ENCODE data around the gene BABAM2.

The BABAM2 gene

DNA sequence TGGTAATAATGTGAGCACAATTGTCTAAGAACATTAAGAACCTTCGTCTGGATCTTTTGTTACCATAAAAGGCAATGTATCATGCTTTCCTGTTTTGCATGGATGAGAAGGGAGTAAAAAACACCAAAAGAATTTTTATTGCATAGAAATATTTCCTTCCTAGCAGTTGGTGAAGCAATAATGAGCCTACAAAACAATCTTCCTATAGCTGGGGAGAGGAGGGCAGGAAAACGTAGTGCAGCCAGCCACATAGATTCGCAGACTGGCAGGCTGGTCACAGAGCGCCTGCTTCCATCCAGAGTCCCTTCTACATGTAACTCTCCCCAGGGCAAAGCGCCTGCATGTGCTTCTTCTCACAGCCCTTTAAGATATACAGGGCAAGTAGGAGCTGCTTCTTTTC, 190.4 kb downstream of the BABAM2 start:
- TF ChIP-seq, protein P1, sequence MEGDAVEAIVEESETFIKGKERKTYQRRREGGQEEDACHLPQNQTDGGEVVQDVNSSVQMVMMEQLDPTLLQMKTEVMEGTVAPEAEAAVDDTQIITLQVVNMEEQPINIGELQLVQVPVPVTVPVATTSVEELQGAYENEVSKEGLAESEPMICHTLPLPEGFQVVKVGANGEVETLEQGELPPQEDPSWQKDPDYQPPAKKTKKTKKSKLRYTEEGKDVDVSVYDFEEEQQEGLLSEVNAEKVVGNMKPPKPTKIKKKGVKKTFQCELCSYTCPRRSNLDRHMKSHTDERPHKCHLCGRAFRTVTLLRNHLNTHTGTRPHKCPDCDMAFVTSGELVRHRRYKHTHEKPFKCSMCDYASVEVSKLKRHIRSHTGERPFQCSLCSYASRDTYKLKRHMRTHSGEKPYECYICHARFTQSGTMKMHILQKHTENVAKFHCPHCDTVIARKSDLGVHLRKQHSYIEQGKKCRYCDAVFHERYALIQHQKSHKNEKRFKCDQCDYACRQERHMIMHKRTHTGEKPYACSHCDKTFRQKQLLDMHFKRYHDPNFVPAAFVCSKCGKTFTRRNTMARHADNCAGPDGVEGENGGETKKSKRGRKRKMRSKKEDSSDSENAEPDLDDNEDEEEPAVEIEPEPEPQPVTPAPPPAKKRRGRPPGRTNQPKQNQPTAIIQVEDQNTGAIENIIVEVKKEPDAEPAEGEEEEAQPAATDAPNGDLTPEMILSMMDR (IDR thresholded peaks at IDR 0.05; ENCODE audit: extremely low read depth, missing control alignments) = no peak
- no peak for DNase-seq (ENCODE audit: low spot score)

DNA sequence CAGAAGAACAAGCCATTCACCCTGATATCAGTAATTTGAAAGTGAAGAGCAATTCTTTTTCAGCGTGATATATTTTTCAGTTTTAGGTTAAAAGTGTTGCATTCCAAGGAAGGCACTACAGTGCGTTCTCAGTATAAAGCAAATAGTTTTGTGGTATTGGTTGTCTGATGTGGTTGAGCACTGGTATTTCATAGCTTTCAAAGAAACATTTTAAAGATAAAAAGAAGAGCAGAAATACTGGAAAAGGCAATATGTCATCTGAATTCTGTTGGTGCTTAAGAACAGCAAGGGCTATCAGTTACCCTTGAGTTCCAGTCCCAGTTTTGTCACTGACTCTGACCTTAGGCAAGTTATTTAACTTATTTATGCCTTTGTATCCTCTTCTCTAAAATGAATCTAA, 191.6 kb downstream of the BABAM2 start:
- DNase-seq (ENCODE audit: low spot score) = no peak

DNA sequence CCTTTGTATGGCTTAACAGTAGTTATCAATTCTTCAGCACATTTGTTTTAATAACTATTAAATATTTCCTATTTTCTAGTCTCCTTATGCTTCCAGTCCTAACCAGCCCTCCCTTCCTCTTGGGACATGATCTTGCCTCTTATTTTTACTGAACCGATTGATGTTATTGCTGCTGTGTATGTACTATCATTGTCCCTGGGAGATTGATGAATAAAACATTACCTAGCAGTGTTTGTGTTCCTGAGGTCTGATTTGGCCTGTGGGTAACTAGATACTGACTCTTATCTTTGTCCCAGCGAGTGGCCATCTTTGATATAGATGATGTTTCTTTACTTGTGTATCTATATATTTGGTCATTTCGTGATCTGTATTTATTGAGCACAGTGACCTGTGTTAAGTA, 192.9 kb downstream of the BABAM2 start:
- DNase-seq (ENCODE audit: low spot score) = no peak
- TF ChIP-seq, protein P1 (IDR thresholded peaks at IDR 0.05; ENCODE audit: extremely low read depth, missing control alignments) = no peak

More for the DNA sequence above, 191.6 kb downstream of the BABAM2 start:
- TF ChIP-seq, protein P1 (IDR thresholded peaks at IDR 0.05; ENCODE audit: extremely low read depth, missing control alignments) = no peak

DNA sequence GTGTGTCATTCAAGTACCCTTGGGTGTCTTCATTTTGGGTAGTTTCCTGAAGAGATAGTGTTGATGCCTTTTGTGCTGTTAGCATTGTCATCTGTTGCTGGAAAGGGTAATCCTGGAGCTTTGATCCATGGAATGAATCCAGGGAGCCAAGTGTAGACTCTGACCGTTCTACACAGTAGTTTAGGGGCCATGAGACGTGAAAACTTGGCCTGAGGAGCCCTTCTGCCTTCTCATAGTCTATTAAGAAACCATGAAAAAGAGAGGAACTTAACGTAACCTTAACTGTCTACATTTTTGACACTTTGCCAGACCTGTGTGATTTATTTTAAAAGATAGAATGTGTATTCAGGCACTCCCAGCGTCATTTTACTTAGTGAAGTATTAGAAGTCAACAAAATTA, 194.0 kb downstream of the BABAM2 start:
- TF ChIP-seq, protein P1 (IDR thresholded peaks at IDR 0.05; ENCODE audit: extremely low read depth, missing control alignments) = no peak
- no peak for DNase-seq (ENCODE audit: low spot score)

DNA sequence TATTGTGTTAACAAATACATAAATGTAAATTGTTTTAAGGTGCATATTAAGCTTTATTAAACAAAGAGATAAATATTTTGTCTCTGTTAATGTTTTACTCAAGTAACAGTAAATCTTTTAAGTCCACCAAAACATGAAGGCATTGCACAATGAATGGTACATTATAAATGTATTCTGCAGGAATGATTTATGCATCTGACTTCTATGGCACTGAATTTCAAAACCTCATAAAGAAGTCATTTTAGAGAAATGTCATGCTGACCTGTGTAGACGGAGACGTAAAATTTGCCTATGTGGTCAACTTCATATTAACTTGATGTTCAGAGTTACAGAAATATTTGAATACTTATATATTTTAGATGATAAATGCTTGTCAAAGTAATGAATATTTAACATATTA, 194.7 kb downstream of the BABAM2 start:
- DNase-seq (ENCODE audit: low spot score) = no peak
- TF ChIP-seq, protein P1 (IDR thresholded peaks at IDR 0.05; ENCODE audit: extremely low read depth, missing control alignments) = no peak

DNA sequence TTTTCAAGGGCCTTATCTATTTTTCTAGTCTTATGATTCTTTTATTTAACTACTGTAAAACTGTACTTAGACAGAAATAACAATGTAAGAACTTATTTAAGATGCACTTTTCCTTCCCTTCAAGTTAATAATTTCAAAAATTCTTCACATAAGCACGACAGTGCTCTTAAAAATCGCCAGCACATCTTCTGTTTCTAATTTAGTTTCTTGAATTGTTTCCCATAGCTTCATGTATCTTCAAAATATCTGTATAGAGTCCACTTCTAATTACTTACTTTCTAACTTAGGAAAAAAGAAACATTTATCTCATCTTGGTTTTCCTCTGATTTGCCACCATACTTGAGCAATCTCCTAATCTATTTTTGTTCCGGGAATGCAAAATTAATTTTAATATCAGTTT, 196.1 kb downstream of the BABAM2 start:
- no peak for DNase-seq (ENCODE audit: low spot score)
- TF ChIP-seq, protein P1 (IDR thresholded peaks at IDR 0.05; ENCODE audit: extremely low read depth, missing control alignments) = no peak

DNA sequence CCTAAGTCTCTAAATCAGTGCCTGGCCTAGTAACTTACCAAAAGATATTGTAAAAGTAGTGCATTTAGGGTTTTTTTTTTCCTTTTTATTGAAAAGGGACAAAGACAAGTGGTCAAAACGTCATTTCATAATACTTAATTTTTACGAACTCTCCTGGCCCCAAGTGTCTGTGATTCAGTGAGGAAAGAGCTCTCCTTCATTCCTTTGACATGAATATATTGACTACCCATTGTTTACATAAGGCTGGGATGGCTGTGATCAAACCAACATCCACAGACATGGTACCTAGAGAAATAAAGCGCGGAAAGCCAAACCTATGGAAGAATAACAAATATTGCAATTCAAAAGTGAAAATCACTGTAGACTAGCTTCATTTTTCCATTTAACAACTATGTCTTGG, 198.4 kb downstream of the BABAM2 start:
- no peak for DNase-seq (ENCODE audit: low spot score)

More for the DNA sequence above, 198.4 kb downstream of the BABAM2 start:
- TF ChIP-seq, protein P1 (IDR thresholded peaks at IDR 0.05; ENCODE audit: extremely low read depth, missing control alignments) = no peak
